ENCODE results near the gene RASSF8.
A peak's percentile ranks its signal among the peaks of the same experiment; 100 is the strongest.

RASSF8 gene

DNA sequence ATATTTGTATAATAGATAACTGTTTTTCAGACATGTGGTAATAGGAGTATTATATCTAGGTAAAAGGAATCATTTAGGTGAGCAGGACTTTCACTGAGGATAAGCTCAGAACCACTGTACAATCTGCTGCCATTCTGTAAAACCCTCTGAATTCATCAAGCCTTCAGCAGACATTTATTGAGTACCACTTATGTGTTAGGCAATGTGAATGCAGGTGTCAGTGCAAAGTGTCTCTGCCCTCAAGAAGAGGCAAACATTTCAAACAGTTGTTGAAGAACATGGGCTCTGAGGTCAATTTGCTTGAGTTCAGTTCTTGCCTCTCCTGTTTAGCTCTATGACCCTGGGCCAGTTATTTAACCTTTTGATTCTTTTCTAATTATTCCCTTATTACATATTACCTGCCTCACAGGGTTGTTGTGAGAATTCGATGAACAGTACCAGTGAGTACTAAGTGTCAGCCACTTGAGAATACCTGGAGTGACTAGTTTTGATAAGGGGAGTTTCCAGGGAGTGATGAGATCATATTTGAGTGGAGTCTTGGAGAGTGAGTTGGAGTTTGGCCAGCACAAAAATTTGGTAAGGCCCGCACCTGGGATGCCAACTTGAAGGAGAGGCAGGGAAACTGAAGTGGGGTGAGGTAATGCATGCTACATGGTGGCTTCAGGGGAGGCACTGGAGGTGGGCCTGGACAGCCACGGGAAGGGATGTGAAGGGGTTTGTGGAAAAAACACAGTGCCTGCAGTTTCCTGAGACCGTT is 33.7 kb downstream of the RASSF8 start:
- DNase-seq (ENCODE audit: low spot score), result no peak

DNA sequence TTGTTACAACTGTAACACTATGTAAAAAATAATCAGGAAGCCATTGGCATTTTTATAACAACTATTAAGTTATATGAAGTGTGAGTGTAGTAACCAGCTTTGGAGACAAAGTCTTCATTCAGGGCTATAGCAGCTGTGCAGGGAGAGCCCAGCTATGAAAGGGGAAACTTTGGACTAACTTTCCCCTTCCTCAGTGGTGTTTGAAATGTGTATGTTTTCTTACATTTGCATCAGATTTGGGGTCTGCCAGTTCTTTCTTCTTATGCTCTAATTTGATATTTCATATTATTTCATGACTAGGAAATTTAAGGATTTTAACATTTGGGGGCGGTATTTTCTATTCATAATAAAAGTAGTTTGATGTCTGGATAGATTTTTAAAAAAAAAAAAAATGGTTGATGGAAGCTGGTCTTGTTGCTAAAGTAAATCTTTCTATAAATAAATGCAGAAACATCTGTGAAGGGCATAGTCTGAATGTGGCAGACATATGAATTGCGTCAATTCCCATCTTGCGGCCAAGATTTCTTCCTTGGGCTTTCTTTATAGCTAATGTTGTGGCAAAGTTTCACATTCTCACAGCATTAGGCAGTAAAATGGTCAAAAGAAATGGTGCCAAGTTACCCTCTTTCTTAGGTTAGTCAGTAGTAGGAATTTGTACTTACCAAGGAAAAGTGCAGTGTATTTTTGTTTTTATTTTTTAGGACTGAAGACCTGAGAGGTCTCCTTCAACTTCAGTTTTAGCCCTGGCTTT is 35.6 kb downstream of the RASSF8 start:
- DNase-seq (ENCODE audit: low spot score), result no peak

GRCh38 chr12:25994901-25995625 is 36.6 kb downstream of the RASSF8 start:
- DNase-seq (ENCODE audit: low spot score), result no peak

DNA sequence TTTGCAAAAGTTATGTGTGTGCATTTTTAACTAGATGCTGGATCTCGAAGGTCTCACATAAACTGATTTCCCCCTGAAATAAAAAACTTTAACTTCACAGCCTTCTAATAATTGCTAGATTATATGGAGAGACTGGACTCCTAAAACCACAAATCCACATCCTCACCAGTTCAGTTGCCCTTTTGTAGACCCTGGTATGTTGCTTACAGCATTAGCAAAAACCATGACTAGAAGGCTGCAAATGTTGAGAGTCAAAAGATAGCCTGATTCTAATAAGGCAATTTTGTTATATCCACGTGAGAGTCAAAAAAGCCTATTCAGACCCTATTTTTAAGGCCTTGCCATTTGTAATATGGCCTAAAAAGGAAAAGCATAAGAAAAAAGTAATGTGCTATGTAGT is 37.4 kb downstream of the RASSF8 start:
- no peak for DNase-seq (ENCODE audit: low spot score)

GRCh38 chr12:25996677-25997076 is 38.2 kb downstream of the RASSF8 start:
- no peak for DNase-seq (ENCODE audit: low spot score)

GRCh38 chr12:25997201-25997963 is 38.9 kb downstream of the RASSF8 start:
- DNase-seq (ENCODE audit: low spot score), result no peak

DNA sequence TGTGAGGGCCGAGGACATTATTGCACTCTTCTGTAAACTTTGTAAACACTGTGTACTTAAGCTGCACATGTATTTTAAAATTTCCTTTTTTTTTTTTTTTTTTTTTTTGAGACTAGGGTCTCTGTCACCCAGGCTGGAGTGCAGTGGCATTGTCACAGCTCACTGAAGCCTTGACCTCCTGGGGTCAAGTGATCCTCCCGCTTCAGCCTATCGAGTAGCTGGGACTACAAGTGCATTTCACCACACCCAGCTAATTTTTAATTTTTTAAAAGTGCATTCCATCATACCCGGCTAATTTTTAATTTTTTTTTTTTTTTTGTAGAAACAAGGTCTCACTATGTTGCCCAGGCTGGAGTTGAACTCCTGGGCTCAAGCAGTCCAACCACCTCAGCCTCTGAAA is 42.4 kb downstream of the RASSF8 start:
- DNase-seq (ENCODE audit: low spot score), result no peak

- no peak for DNase-seq (ENCODE audit: low spot score)
Observed at GRCh38 chr12:26001530-26001929, 43.0 kb downstream of the RASSF8 start.

DNA sequence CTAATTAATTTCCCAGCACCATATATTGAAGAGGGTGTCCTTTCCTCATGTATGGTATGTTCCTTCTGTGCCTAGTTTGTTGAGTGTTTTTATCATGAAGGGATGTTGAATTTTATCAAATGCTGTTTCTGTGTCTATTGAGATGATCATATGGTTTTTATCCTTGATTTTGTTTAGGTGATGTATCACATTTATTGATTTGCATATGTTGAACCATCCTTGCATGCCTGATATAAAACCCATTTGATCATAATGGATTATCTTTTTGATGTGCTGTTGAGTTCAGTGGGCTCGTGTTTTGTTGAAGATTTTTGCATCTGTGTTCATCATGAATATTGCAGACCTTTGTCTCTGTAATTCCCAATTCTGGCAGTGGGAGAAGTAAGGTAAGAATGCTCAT is 44.6 kb downstream of the RASSF8 start:
- DNase-seq (ENCODE audit: low spot score), result no peak

- DNase-seq (ENCODE audit: low spot score), result no peak
Observed at GRCh38 chr12:26007566-26007965, 49.1 kb downstream of the RASSF8 start.

DNA sequence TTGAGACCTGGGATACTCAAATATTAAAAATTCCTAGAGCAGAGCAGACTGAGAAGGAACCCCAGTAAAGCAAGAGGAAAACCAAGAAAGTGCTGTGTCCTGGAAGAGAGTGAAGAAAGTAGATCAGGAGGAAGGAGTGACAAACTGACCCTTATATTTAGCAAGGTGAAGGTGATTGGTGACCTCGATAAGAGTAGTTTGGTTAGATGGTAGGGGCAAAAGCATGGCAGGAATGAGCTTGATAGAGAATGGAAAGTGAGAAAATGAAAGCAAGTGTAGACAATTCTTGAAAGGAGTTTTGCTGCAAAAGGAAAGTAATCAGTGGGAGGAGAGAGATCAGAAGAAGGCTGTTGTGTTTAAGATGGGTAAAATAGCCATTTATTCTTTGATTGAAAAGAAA is 51.1 kb downstream of the RASSF8 start:
- DNase-seq (ENCODE audit: low spot score), result no peak

DNA sequence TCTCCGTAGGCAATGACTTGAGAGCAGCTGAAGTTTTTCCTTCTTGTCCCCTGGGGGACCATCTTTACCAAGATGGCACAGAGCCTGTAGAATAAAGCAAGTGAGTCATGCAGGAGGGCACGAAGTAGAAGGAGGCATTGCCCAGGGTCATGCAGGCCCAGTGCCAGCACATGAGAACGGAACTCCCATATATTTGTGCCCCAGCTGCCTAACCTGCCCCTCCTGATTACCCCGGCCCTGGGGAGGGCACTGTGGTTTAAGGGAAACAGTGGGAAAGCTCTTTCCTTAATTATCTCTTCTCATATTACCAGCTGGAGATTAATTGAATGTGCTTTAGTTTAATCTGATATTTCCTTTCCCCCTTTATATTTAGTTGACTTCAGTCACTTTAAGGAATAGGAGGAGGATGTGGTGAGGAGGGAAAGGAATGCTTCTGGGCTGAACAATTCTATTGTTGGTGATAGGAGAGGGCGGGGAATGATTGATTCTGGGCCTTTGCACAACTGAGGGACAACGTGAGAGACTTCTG is 51.9 kb downstream of the RASSF8 start:
- DNase-seq (ENCODE audit: low spot score), result no peak

DNA sequence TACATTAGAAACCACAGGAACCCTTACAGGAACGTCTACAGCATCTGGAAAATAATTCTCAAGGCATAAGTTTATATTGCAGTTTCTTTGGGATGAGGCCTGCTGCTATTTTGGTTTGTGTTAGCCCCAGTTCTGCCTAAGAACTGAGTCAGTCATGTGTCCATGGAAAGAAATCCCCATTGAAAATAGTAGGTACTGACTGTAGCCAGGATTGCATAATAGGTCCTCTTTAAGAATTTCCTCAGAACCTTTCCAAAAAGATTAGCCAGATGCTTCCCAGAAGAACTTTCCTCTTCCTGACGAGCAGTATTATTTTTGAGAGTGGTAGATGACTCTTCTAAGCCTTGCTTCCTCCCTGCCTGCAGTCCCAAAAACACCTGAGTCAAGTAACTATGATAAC is 52.6 kb downstream of the RASSF8 start:
- DNase-seq (ENCODE audit: low spot score), result no peak

DNA sequence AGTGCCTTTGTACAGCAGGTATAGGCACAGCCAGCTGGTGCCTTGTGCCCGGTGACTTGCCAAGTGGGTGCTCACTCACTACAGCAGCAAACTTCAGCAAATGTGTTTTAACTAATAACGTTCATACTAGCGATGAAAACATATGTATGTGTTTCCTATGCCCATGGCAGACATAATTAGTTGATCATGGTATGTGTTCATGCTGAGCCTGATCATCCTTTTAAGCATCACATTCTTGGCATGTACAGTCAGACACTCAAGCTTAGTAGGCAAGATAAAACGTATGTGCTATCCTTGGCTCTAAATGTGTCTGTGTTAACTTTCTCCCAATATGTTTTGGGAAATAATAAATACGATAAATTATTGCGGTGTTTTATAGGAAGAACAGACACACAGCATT is 55.6 kb downstream of the RASSF8 start:
- DNase-seq (ENCODE audit: low spot score), result no peak

- no peak for DNase-seq (ENCODE audit: low spot score)
Observed at GRCh38 chr12:26016516-26016915, 58.0 kb downstream of the RASSF8 start.

DNA sequence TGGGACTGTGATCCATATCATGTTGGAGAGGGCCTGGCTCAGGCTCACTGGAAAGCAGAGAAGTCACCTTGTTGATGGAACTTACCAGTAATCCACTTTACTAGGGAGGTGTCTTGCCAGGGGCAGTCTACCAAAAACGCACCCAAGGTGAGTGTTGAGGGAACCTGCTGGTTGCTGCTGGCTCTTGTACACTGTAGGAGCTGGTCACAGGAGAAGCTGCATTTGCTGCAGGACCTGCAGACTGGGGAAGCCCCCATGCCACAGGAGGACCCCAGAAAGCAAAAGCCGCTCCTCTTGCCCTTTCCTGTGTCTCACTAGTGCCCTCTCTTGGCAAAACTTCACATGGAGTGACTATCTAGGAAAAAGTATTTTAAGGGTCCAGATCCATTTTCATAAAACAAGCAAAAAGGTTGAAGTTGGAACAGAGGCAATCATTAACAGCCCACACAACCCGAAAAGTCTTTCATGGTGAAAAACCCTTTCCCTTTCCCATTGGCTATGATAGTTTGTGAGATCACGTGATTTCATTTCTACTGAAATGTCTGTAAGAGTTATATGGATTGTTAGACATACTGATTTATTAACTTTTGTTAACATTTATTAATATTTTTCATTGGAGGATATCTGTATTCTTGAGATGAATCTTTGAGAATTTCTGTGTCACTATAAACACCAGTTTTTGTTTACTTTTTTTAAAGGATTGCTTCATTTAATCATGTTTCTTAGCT is 59.2 kb downstream of the RASSF8 start:
- peak; percentile 59 for DNase-seq (ENCODE audit: low spot score)

DNA sequence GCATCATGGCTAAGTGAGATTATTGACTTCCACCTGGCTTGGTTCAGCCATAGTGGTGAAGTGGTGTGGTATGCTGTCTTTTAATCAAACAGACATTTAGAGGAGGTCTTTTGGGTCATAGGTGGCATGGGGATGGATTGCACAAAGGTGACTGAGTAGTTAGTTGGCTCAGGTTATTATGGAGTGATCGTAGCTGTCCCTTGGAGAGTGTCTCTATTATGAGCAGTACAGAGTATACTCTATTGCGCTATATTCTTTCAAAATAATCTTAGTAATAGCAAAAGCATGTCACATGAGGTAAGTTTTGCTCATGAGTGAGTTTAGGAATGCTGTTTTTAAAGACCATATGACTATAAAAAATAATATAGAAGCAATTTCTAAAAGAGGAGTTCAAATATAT is 60.4 kb downstream of the RASSF8 start:
- DNase-seq (ENCODE audit: low spot score), result no peak

DNA sequence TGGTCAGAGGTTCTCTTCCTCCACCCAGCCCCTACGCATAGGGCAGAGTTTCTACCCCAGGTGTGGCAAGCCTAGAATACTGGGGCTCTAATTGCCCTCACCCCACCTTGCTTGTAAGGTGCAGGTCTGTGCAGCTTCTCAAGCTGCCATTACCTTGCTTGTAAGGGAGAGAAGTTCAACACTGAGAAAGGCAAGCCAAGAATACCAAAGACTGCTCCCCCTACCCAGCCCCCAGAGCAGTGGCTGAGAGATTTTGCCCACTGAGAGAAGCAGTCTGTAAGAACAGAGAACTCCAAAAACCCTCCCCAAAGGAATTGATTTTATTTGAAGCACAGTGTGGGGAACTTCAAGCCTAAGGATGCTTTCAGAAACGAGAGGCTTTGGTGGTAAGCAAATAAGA is 63.1 kb downstream of the RASSF8 start:
- no peak for DNase-seq (ENCODE audit: low spot score)

GRCh38 chr12:26022043-26022442 is 63.6 kb downstream of the RASSF8 start:
- no peak for DNase-seq (ENCODE audit: low spot score)

GRCh38 chr12:26026713-26027112 is 68.2 kb downstream of the RASSF8 start:
- DNase-seq (ENCODE audit: low spot score), result no peak

GRCh38 chr12:26027401-26027800 is 68.9 kb downstream of the RASSF8 start:
- DNase-seq (ENCODE audit: low spot score), result no peak

All from SK-N-DZ (cell line).